Measurements from ENCODE around the gene LRTM1.

Gene LRTM1

DNA sequence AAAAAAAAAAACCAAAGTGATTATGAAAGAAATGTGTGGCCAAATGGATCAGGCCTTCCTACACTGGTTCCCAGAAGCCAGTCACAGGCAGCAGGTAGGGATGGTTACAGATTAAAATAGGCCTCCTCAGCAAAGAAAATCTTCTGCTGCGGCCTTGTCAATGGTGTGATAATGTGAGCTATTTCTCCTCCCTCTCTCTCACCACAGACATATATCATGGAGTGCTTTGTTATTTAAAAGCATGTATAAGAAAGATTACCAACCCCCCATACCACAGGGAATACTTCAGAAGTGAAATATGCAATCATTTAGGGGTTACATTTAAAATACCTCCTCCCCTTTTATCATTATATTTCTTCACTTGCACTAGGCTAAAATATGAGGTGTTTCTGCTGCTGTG is 32.2 kb upstream of the LRTM1 start:
- Histone ChIP-seq H3K4me2 (ENCODE audit: low read length) (no peak overlapping the region), H3K4me1 (ENCODE audit: control insufficient read depth, insufficient read depth, low read length) (peaks cover 10% of the 10 kb centered on the region), H3K4me3 (ENCODE audit: low read length) (no peak overlapping the region), H3K36me3 (ENCODE audit: insufficient read depth, low read length) (no peaks in the 10 kb centered on the region), H3K27me3 (ENCODE audit: control insufficient read depth, insufficient read depth, low read length) (no peaks in the 10 kb centered on the region), H3K9ac (ENCODE audit: low read depth, low read length) (no peak overlapping the region), H3K9me3 (replicated peaks; ENCODE audit: low read length) (no peaks in the 10 kb centered on the region)

DNA sequence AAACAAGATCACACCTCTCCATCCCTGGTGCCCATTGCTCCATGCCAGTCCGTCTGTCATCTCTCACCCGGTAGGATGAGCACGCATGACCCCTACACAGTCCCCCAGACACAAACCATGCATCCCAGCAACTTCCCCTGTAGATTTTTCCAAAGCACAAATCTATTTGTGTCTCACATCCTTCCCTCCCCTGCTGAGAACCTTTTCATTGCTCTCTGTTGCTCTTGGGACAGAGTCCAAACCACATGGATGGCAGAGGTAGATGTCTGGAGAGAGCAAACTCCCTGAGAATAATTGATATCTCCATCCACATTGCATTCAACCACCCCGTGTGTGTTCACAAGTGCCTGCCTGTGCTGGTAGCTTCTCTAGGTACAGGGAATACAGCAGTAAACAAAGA is 29.9 kb upstream of the LRTM1 start:
- H3K4me3 ChIP-seq (ENCODE audit: low read length), result no peak overlapping the region
- no peaks in the 10 kb centered on the region for H3K27me3 ChIP-seq (ENCODE audit: control insufficient read depth, insufficient read depth, low read length)
- no peak overlapping the region for H3K9ac ChIP-seq (ENCODE audit: low read depth, low read length)
- no peaks in the 10 kb centered on the region for H3K36me3 ChIP-seq (ENCODE audit: insufficient read depth, low read length)
- no peaks in the 10 kb centered on the region for H3K9me3 ChIP-seq (replicated peaks; ENCODE audit: low read length)
- peaks cover 23% of the 10 kb centered on the region for H3K4me1 ChIP-seq (ENCODE audit: control insufficient read depth, insufficient read depth, low read length)
- no peak overlapping the region for H3K4me2 ChIP-seq (ENCODE audit: low read length)

- Histone ChIP-seq H3K36me3 (ENCODE audit: insufficient read depth, low read length) (no peaks in the 10 kb centered on the region), H3K27me3 (ENCODE audit: control insufficient read depth, insufficient read depth, low read length) (no peaks in the 10 kb centered on the region), H3K4me2 (ENCODE audit: low read length) (no peak overlapping the region), H3K4me3 (ENCODE audit: low read length) (no peak overlapping the region), H3K9ac (ENCODE audit: low read depth, low read length) (no peak overlapping the region), H3K9me3 (replicated peaks; ENCODE audit: low read length) (no peaks in the 10 kb centered on the region), H3K4me1 (ENCODE audit: control insufficient read depth, insufficient read depth, low read length) (peaks cover 32% of the 10 kb centered on the region)
Measured at GRCh38 chr3:54955941-54956340, 28.1 kb upstream of the LRTM1 start.

GRCh38 chr3:54955496-54955895 is 27.6 kb upstream of the LRTM1 start:
- Histone ChIP-seq H3K4me2 (ENCODE audit: low read length) (no peak overlapping the region), H3K9ac (ENCODE audit: low read depth, low read length) (no peak overlapping the region), H3K36me3 (ENCODE audit: insufficient read depth, low read length) (no peaks in the 10 kb centered on the region), H3K4me1 (ENCODE audit: control insufficient read depth, insufficient read depth, low read length) (peaks cover 27% of the 10 kb centered on the region), H3K27me3 (ENCODE audit: control insufficient read depth, insufficient read depth, low read length) (no peaks in the 10 kb centered on the region), H3K4me3 (ENCODE audit: low read length) (no peak overlapping the region), H3K9me3 (replicated peaks; ENCODE audit: low read length) (no peaks in the 10 kb centered on the region)

- no peaks in the 10 kb centered on the region for H3K27me3 ChIP-seq (ENCODE audit: control insufficient read depth, insufficient read depth, low read length)
- peaks cover 27% of the 10 kb centered on the region for H3K4me1 ChIP-seq (ENCODE audit: control insufficient read depth, insufficient read depth, low read length)
- H3K9me3 ChIP-seq (replicated peaks; ENCODE audit: low read length), result no peaks in the 10 kb centered on the region
- H3K4me3 ChIP-seq (ENCODE audit: low read length), result no peak overlapping the region
- H3K9ac ChIP-seq (ENCODE audit: low read depth, low read length), result peak overlapping the region; percentile 26
- H3K36me3 ChIP-seq (ENCODE audit: insufficient read depth, low read length), result no peaks in the 10 kb centered on the region
- no peak overlapping the region for H3K4me2 ChIP-seq (ENCODE audit: low read length)
Measured at GRCh38 chr3:54954521-54954920, 26.7 kb upstream of the LRTM1 start.

- H3K4me2 ChIP-seq (ENCODE audit: low read length), result no peak overlapping the region
- no peaks in the 10 kb centered on the region for H3K27me3 ChIP-seq (ENCODE audit: control insufficient read depth, insufficient read depth, low read length)
- no peaks in the 10 kb centered on the region for H3K36me3 ChIP-seq (ENCODE audit: insufficient read depth, low read length)
- H3K4me3 ChIP-seq (ENCODE audit: low read length), result no peak overlapping the region
- no peaks in the 10 kb centered on the region for H3K9me3 ChIP-seq (replicated peaks; ENCODE audit: low read length)
- peak overlapping the region; percentile 26 for H3K9ac ChIP-seq (ENCODE audit: low read depth, low read length)
- peaks cover 27% of the 10 kb centered on the region for H3K4me1 ChIP-seq (ENCODE audit: control insufficient read depth, insufficient read depth, low read length)
Measured at GRCh38 chr3:54954022-54954421, 26.2 kb upstream of the LRTM1 start.

DNA sequence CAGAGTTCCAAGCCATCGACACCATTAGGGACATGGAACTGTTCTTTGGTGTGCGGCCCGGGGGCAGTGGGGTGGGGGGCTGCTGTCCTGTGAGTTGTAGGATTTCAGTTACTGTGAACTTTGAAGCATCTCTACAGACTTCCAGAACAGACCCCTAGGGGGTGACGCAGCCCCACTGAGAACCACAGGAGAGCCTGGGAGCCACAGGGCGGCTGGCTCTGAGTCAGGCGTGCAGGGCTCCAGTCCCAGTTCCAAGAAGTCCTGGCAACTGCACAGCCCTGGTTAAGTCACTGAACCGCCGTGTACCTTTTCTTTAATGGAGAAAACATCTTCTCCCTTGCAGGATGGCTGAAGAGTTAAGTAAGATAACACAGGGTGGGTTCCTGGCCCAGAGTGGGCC is 23.5 kb upstream of the LRTM1 start:
- H3K4me3 ChIP-seq (ENCODE audit: low read length), result no peak overlapping the region
- peak overlapping the region; percentile 45 for H3K9ac ChIP-seq (ENCODE audit: low read depth, low read length)
- no peaks in the 10 kb centered on the region for H3K36me3 ChIP-seq (ENCODE audit: insufficient read depth, low read length)
- H3K4me1 ChIP-seq (ENCODE audit: control insufficient read depth, insufficient read depth, low read length), result peaks cover 23% of the 10 kb centered on the region
- no peaks in the 10 kb centered on the region for H3K9me3 ChIP-seq (replicated peaks; ENCODE audit: low read length)
- H3K4me2 ChIP-seq (ENCODE audit: low read length), result peak overlapping the region; percentile 63
- H3K27me3 ChIP-seq (ENCODE audit: control insufficient read depth, insufficient read depth, low read length), result no peaks in the 10 kb centered on the region

- Histone ChIP-seq H3K36me3 (ENCODE audit: insufficient read depth, low read length) (no peaks in the 10 kb centered on the region), H3K4me1 (ENCODE audit: control insufficient read depth, insufficient read depth, low read length) (peaks cover 23% of the 10 kb centered on the region), H3K27me3 (ENCODE audit: control insufficient read depth, insufficient read depth, low read length) (no peaks in the 10 kb centered on the region), H3K9ac (ENCODE audit: low read depth, low read length) (no peak overlapping the region), H3K9me3 (replicated peaks; ENCODE audit: low read length) (no peaks in the 10 kb centered on the region), H3K4me2 (ENCODE audit: low read length) (no peak overlapping the region), H3K4me3 (ENCODE audit: low read length) (no peak overlapping the region)
Measured at GRCh38 chr3:54950391-54951003, 22.6 kb upstream of the LRTM1 start.

DNA sequence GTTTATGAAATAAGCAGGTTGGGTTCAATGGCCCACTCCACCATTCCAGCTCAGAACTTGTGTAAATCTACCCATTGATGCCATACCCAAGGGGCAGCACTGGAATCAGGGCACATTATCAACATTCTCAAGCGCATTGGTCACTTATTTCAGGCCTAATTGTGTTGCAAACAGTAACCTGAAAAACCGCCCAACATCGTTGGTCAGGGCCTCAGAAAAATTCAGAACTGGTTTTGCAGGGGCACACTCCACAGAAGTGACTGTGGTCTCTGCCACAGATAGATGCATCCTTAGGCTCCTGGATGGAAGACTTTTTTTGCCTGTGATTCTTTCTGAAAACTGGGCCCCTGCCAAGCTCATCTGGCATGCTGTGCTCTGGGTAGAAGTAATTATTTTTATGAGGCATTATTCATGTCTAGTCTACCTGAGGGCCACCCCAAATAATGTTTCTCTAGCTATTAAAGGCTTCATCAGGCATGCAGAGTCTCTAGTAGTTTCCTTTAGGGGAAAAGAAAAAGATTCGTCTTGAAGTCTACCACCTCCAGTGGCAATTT is 21.7 kb upstream of the LRTM1 start:
- H3K27me3 ChIP-seq (ENCODE audit: control insufficient read depth, insufficient read depth, low read length), result no peaks in the 10 kb centered on the region
- no peaks in the 10 kb centered on the region for H3K36me3 ChIP-seq (ENCODE audit: insufficient read depth, low read length)
- H3K9ac ChIP-seq (ENCODE audit: low read depth, low read length), result no peak overlapping the region
- no peak overlapping the region for H3K4me2 ChIP-seq (ENCODE audit: low read length)
- peaks cover 23% of the 10 kb centered on the region for H3K4me1 ChIP-seq (ENCODE audit: control insufficient read depth, insufficient read depth, low read length)
- H3K9me3 ChIP-seq (replicated peaks; ENCODE audit: low read length), result no peaks in the 10 kb centered on the region
- no peak overlapping the region for H3K4me3 ChIP-seq (ENCODE audit: low read length)

DNA sequence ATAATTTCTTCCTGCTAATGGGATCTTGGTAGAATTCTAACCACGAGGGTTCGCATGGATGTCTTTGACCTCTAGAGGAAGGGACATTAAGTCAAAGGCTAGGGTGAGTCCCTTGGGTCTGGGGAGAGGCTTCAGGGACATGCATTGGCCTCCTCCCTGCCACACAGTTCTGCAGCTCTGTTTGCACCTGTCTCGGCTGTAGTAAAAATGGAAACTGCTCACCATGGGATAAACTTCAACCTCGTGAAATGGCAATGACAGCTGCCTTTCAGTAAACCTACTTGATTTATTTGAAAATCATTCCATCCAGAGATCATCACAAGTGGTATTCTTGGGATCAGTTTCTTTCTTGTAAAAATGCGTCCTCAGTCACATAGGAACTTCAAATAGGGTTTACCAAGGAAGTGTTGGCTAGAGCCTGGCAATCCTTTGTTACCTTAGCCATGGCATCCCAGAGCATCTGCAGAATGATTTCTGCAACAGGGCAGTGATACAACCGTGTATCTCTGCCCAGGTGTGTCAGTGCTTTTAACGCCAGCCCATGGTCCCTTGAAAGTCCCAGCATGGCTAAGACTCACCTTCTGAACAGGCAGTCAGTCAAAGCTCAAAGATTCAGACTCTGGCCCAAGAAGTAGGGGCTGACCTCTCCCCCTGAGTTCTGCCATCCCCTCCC is 14.0 kb upstream of the LRTM1 start:
- no peak overlapping the region for H3K4me2 ChIP-seq (ENCODE audit: low read length)
- H3K9ac ChIP-seq (ENCODE audit: low read depth, low read length), result no peak overlapping the region
- H3K4me3 ChIP-seq (ENCODE audit: low read length), result no peak overlapping the region
- no peaks in the 10 kb centered on the region for H3K4me1 ChIP-seq (ENCODE audit: control insufficient read depth, insufficient read depth, low read length)
- no peaks in the 10 kb centered on the region for H3K9me3 ChIP-seq (replicated peaks; ENCODE audit: low read length)
- H3K36me3 ChIP-seq (ENCODE audit: insufficient read depth, low read length), result no peaks in the 10 kb centered on the region
- H3K27me3 ChIP-seq (ENCODE audit: control insufficient read depth, insufficient read depth, low read length), result no peaks in the 10 kb centered on the region

DNA sequence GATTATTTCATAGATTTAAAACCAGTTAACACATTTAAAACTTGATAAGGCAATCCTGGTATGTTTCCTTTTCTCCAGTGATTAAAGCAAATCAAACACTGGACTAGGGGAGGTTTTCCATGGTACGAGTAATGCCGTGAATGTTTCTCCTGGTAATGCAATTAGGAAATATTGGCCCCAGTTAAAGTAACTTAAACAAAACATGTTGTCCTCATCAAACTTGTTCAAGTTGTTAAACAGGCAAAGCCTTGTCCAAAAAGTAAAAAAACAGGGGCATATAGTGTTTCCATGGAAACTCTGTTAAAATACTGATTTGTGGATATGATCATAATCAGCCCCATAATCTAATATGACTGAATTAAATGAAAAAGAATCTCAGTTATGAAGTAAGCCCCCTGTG is 13.1 kb upstream of the LRTM1 start:
- Histone ChIP-seq H3K9me3 (replicated peaks; ENCODE audit: low read length) (no peaks in the 10 kb centered on the region), H3K36me3 (ENCODE audit: insufficient read depth, low read length) (no peaks in the 10 kb centered on the region), H3K4me3 (ENCODE audit: low read length) (no peak overlapping the region), H3K9ac (ENCODE audit: low read depth, low read length) (no peak overlapping the region), H3K4me2 (ENCODE audit: low read length) (no peak overlapping the region), H3K27me3 (ENCODE audit: control insufficient read depth, insufficient read depth, low read length) (no peaks in the 10 kb centered on the region), H3K4me1 (ENCODE audit: control insufficient read depth, insufficient read depth, low read length) (no peaks in the 10 kb centered on the region)

All from skeletal muscle satellite cell (primary cell).